Dermis microvascular lymphatic vessel endothelial cell (primary cell): ENCODE results near the gene PRKN. TPM values are rescaled to one million over a fixed set of nuclear protein-coding genes. Genes with fewer than 3 reads are reported as not detected.

Source experiments
- total RNA-seq: library from RNA; depleted of rRNA; stranded (reverse); fragments of >200 nt; gene quantifications from 2 replicates; pipeline ENCODE4 v1.2.1, GENCODE V29; 2014

PRKN gene
- total RNA-seq, 1 donor from 2014 or later = 0.39 TPM

Other genes with a start within 250 kb of the PRKN start
- gene PACRG, start 208 bp upstream of the PRKN start, total RNA-seq = under 0.01 TPM in 2 replicates